ENCODE data around the gene EXOC3. TPM values are rescaled to one million over a fixed set of nuclear protein-coding genes. Genes with fewer than 3 reads are reported as not detected.

Gene EXOC3
- total and polyA plus RNA-seq, 10 of the 15 experiments (the other 5 are each of a cell fraction or from before 2014, with no cell fraction given) = 1.6 to 53.0 (median 27.9) TPM

DNA sequence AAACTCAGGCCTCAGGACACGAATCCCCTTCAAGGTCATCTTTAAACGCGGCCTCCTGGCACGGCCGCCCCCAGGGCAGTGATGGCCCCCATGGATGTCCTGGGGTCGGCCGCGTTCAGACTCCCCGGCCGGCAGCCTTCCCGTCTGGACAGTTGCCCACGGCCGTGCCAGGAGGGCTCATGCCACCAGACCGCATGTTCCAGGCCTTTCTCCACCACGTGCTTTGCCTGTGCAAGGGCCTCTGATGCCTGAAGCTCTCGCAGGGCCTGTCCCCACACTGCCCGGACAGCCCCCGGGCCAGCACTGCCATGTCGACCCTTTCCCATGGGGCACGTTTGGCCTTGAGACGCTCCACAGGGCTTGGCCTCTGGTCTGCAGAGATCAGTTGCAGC lies 46.7 kb downstream of the EXOC3 start:
- no peak overlapping the region for H3K9ac ChIP-seq (ENCODE audit: control insufficient read depth, insufficient read depth, low read length)
- no TSS peak for BruUV-seq (replicated peaks)
- no peak for DNase-seq (ENCODE audit: low read depth, low spot score)
- in situ Hi-C loops (cut with MboI) (no loop called here), intact Hi-C loops (cut with micrococcal nuclease; ENCODE audit: unreplicated experiment) (no loop called here)
- RAD21 ChIA-PET (ENCODE audit: unreplicated experiment) = no interaction called here
- no peaks in the 10 kb centered on the region for H3K27me3 ChIP-seq (replicated peaks in 1 of 2; ENCODE audit: control insufficient read depth in 2 of 2, insufficient read depth in 2 of 2, low read length in 1 of 2)
- 44% methylated on average over 21 of the region's 21 CpGs for WGBS (ENCODE audit: insufficient coverage, insufficient replicate concordance, low lambda C conversion rate, missing lambda C conversion rate)
- CTCF ChIA-PET = no interaction called here
- no peak overlapping the region for H3K4me3 ChIP-seq
- FAIRE-seq = no peak
- no peaks in the 10 kb centered on the region for H3K36me3 ChIP-seq (ENCODE audit: control insufficient read depth in 2 of 2, insufficient read depth in 2 of 2, low read length in 1 of 2)
- TF ChIP-seq CREB1 (IDR thresholded peaks at IDR 0.05; ENCODE audit: low read depth) = no peak
- no peak for TF ChIP-seq WRNIP1 (IDR thresholded peaks at IDR 0.05; ENCODE audit: borderline replicate concordance, low read depth, low read length)
- TF ChIP-seq TCF12 (IDR thresholded peaks at IDR 0.05; ENCODE audit: low read depth, low read length) = no peak
- TF ChIP-seq POLR2AphosphoS2 (IDR thresholded peaks at IDR 0.05; ENCODE audit: low read depth, low read length) = no peak
- TF ChIP-seq SUZ12 (IDR thresholded peaks at IDR 0.05; ENCODE audit: unreplicated experiment) = no peak
- TF ChIP-seq CBFB (IDR thresholded peaks at IDR 0.05; ENCODE audit: low read depth) = no peak
- TF ChIP-seq TBL1XR1 (IDR thresholded peaks at IDR 0.05; ENCODE audit: low read depth, low read length) = no peak
- TF ChIP-seq SMAD1 (IDR thresholded peaks at IDR 0.05; ENCODE audit: low read depth, partially characterized antibody) = no peak
- TF ChIP-seq NBN (IDR thresholded peaks at IDR 0.05) = no peak
- no peak for TF ChIP-seq MYC (IDR thresholded peaks at IDR 0.05; ENCODE audit: insufficient read depth, insufficient read length, insufficient replicate concordance, low read length, severe bottlenecking)
- no peak for TF ChIP-seq HDAC2 (IDR thresholded peaks at IDR 0.05)
- TF ChIP-seq, protein P1, sequence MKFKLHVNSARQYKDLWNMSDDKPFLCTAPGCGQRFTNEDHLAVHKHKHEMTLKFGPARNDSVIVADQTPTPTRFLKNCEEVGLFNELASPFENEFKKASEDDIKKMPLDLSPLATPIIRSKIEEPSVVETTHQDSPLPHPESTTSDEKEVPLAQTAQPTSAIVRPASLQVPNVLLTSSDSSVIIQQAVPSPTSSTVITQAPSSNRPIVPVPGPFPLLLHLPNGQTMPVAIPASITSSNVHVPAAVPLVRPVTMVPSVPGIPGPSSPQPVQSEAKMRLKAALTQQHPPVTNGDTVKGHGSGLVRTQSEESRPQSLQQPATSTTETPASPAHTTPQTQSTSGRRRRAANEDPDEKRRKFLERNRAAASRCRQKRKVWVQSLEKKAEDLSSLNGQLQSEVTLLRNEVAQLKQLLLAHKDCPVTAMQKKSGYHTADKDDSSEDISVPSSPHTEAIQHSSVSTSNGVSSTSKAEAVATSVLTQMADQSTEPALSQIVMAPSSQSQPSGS (IDR thresholded peaks at IDR 0.05; ENCODE audit: low read length) = no peak
- TF ChIP-seq, protein P2, sequence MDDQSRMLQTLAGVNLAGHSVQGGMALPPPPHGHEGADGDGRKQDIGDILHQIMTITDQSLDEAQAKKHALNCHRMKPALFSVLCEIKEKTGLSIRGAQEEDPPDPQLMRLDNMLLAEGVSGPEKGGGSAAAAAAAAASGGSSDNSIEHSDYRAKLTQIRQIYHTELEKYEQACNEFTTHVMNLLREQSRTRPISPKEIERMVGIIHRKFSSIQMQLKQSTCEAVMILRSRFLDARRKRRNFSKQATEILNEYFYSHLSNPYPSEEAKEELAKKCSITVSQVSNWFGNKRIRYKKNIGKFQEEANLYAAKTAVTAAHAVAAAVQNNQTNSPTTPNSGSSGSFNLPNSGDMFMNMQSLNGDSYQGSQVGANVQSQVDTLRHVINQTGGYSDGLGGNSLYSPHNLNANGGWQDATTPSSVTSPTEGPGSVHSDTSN (IDR thresholded peaks at IDR 0.05; ENCODE audit: insufficient replicate concordance, low read depth, low read length) = no peak
- TF ChIP-seq IKZF1 (conservative IDR thresholded peaks at IDR 0.05) = no peak
- no peak for TF ChIP-seq ZNF207 (IDR thresholded peaks at IDR 0.05; ENCODE audit: borderline replicate concordance)
- TF ChIP-seq ZZZ3 (IDR thresholded peaks at IDR 0.05; ENCODE audit: control insufficient read depth, insufficient read length, low read depth) = no peak
- TF ChIP-seq, protein P3, sequence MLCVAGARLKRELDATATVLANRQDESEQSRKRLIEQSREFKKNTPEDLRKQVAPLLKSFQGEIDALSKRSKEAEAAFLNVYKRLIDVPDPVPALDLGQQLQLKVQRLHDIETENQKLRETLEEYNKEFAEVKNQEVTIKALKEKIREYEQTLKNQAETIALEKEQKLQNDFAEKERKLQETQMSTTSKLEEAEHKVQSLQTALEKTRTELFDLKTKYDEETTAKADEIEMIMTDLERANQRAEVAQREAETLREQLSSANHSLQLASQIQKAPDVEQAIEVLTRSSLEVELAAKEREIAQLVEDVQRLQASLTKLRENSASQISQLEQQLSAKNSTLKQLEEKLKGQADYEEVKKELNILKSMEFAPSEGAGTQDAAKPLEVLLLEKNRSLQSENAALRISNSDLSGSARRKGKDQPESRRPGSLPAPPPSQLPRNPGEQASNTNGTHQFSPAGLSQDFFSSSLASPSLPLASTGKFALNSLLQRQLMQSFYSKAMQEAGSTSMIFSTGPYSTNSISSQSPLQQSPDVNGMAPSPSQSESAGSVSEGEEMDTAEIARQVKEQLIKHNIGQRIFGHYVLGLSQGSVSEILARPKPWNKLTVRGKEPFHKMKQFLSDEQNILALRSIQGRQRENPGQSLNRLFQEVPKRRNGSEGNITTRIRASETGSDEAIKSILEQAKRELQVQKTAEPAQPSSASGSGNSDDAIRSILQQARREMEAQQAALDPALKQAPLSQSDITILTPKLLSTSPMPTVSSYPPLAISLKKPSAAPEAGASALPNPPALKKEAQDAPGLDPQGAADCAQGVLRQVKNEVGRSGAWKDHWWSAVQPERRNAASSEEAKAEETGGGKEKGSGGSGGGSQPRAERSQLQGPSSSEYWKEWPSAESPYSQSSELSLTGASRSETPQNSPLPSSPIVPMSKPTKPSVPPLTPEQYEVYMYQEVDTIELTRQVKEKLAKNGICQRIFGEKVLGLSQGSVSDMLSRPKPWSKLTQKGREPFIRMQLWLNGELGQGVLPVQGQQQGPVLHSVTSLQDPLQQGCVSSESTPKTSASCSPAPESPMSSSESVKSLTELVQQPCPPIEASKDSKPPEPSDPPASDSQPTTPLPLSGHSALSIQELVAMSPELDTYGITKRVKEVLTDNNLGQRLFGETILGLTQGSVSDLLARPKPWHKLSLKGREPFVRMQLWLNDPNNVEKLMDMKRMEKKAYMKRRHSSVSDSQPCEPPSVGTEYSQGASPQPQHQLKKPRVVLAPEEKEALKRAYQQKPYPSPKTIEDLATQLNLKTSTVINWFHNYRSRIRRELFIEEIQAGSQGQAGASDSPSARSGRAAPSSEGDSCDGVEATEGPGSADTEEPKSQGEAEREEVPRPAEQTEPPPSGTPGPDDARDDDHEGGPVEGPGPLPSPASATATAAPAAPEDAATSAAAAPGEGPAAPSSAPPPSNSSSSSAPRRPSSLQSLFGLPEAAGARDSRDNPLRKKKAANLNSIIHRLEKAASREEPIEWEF (IDR thresholded peaks at IDR 0.05; ENCODE audit: insufficient replicate concordance, low read depth, low read length) = no peak
- TF ChIP-seq MTA2 (IDR thresholded peaks at IDR 0.05; ENCODE audit: low read depth) = no peak
- H3K9me3 ChIP-seq (replicated peaks; ENCODE audit: control insufficient read depth, insufficient read depth, low read length) = no peaks in the 10 kb centered on the region
- SMC1A ChIA-PET (ENCODE audit: uncharacterized antibody, unreplicated experiment) = no interaction called here
- no peaks in the 10 kb centered on the region for H4K20me1 ChIP-seq (ENCODE audit: control insufficient read depth, insufficient read depth)
- no peaks in the 10 kb centered on the region for H3K4me1 ChIP-seq (ENCODE audit: control insufficient read depth, insufficient read depth, low read length)
- no peaks in the 10 kb centered on the region for H3K79me2 ChIP-seq (ENCODE audit: control insufficient read depth, insufficient read depth, low read length)
- POLR2A ChIA-PET = no interaction called here
- H3K4me2 ChIP-seq (ENCODE audit: control insufficient read depth, insufficient read depth) = no peak overlapping the region
- ATAC-seq = no peak
- H2AFZ ChIP-seq (ENCODE audit: control insufficient read depth, low read depth, low read length) = no peak overlapping the region
- H3K27ac ChIP-seq (ENCODE audit: control insufficient read depth, insufficient read depth) = no peak overlapping the region
